ENCODE measurements around the gene C1orf226.
A peak's percentile ranks its signal among the peaks of the same experiment; 100 is the strongest.

C1orf226 gene

GRCh38 chr1:162365284-162366020 is 16.1 kb upstream of the C1orf226 start:
- no peak for DNase-seq (ENCODE audit: low spot score)

DNA sequence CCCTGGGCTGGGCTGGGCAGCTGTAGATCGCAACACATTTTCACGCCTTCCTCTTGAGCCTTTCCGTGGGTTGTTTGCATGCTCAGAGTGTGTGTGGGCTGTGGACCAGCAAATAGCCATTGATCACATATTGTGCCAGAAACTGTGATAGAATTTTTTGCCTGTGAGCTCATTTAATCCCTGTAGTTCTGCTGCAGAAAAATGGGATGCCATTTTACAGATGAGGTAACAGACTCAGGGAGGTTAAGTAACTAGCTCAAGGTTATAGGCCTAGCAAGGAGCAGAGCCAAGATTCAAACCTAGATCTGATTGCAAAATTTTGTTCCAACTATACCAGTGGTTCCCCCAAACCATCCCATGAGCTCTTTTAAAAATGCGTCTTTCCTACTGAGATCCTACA is 15.4 kb upstream of the C1orf226 start:
- DNase-seq (ENCODE audit: low spot score), result no peak

- no peak for DNase-seq (ENCODE audit: low spot score)
Measured at GRCh38 chr1:162366671-162367070, 14.9 kb upstream of the C1orf226 start.

- no peak for DNase-seq (ENCODE audit: low spot score)
Measured at GRCh38 chr1:162367073-162367472, 14.5 kb upstream of the C1orf226 start.

GRCh38 chr1:162367772-162368171 is 13.8 kb upstream of the C1orf226 start:
- DNase-seq (ENCODE audit: low spot score), result no peak

DNA sequence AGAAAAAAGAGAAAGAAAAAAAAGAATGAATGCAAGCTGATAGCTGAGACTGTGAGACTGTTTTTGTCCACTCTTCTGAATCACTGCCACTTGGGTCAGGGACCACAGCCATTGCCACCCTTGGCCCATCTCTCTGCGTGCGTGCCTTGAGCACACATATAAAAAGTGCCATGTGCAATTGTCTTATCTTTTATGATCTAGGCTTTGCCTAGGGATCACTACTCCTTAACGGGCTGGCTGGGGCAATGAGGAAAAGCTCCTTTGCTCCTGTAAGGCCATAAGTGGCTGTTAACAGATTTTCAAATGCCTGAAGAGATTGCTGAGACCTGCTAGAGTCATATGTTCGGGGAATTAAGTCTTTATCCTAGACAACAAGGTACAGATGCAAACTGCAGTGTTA is 13.1 kb upstream of the C1orf226 start:
- DNase-seq (ENCODE audit: low spot score), result no peak

GRCh38 chr1:162369571-162369970 is 12.0 kb upstream of the C1orf226 start:
- no peak for DNase-seq (ENCODE audit: low spot score)

- no peak for DNase-seq (ENCODE audit: low spot score)
Measured at GRCh38 chr1:162370161-162370560, 11.4 kb upstream of the C1orf226 start.

DNA sequence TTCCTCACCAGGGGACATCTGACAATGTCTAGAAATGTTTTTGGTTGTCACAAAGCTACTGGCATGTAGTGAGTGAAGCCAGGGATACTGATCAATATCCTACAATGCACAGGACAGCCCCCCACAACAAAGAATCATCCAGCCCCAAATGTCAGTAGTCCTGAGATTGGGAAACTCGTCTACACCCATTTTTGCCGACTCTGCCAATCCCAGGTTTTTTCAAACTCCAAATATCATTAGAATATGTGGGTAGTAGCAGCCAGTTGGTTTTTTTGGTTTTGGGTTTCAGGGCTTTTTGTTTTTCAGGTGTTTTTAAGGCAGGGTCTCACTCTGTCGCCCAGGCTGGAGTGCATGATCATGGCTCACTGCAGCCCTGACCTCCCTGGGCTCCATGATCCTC is 10.8 kb upstream of the C1orf226 start:
- no peak for DNase-seq (ENCODE audit: low spot score)

DNA sequence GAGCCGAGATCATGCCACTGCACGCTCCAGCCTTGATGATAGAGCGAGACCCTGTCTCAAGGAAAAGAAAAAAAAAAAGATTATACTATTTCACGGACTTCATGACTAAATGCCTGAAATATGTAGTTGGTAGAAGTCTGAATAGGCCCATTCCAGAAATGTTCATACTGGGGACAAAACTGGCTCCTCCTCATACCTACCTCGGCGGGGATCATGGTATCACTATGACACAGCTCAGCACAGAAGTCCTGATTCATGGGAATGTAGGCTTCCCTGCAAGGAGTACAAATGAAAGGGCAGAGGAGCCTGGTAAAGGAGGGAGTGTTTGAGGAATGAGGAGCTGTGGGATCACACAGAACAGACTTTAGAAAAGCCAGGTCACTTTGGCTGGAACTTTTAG is 9.9 kb upstream of the C1orf226 start:
- DNase-seq (ENCODE audit: low spot score), result no peak

- DNase-seq (ENCODE audit: low spot score), result no peak
Measured at GRCh38 chr1:162372159-162373071, 9.1 kb upstream of the C1orf226 start.

DNA sequence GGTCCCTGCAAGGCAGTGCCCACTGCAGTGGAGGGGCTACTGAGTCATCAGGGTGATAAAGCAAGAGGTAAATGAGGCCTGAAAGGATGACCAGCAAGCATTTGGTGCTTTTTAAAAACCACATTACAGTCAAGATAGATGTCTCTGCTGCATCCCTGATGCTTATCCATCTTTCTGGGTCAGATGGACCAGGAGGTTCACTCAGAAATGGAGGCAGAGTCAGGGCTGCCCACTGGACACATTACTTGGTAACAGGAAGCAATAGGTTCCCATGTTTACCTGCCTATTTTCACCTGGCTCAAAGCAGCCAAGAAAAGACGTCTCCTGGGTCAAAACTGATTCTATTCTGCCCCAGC is 8.5 kb upstream of the C1orf226 start:
- no peak for DNase-seq (ENCODE audit: low spot score)

DNA sequence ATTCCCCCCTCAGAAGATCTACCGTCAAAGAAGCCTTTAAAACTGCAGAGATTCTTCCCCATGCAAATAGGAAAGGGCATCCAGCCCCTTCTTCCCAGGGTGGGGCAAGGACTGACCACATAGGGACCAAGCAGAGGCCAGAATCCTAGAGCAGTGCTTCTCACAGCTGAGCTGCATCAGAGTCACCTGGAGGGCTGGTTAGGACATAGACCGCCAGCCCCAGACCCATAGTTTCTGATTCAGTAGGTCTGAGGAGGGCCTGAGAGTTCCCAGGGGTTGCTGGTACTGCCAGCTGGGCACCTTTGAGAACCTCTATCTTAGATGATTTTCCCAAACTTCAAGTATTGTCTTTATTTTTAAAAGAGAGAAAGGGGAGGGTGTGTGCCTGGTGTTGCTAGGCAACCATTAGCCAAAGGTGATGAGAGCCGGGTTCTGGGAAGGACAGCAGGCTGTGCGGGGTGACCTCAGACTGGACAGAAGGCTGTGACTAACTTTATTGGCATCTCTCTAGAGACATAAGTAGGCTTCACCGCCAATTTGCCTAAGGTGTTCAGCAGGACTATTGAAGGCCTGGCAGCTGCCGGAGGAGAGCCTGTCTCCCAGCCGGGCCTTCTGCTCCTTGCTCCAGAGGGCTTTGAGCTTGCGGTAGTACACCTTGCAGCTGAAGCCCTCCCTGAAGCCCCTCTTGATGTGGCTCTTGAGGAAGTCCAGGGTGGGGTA is 7.8 kb upstream of the C1orf226 start:
- DNase-seq (ENCODE audit: low spot score), result no peak

- DNase-seq (ENCODE audit: low spot score), result no peak
Measured at GRCh38 chr1:162374406-162374805, 7.1 kb upstream of the C1orf226 start.

DNA sequence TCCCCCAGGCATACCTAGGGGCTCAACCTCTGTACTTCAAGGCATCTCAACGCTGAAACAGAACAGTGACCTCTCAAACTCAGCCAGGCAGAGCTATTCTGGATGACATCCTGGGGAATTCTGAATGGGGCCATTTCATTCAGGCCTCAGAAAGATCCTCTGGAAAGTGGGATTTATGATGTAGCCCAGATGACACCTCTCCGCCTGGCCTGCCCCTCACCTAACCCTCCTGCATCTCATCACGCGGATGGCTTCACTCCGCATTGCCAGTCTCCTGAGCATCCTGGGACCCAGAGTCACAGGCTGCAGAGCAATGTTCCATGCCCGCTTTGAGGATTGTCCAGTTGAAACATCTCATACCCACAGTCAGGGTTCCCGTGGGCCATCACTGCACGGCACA is 6.1 kb upstream of the C1orf226 start:
- DNase-seq (ENCODE audit: low spot score), result no peak

GRCh38 chr1:162376691-162377090 is 4.8 kb upstream of the C1orf226 start, which contains the start of gene SPATA46:
SPATA46 (minus strand) TSS chr1:162376854; CDS start chr1:162376790, 64 bp downstream.
- no peak for DNase-seq (ENCODE audit: low spot score)

DNA sequence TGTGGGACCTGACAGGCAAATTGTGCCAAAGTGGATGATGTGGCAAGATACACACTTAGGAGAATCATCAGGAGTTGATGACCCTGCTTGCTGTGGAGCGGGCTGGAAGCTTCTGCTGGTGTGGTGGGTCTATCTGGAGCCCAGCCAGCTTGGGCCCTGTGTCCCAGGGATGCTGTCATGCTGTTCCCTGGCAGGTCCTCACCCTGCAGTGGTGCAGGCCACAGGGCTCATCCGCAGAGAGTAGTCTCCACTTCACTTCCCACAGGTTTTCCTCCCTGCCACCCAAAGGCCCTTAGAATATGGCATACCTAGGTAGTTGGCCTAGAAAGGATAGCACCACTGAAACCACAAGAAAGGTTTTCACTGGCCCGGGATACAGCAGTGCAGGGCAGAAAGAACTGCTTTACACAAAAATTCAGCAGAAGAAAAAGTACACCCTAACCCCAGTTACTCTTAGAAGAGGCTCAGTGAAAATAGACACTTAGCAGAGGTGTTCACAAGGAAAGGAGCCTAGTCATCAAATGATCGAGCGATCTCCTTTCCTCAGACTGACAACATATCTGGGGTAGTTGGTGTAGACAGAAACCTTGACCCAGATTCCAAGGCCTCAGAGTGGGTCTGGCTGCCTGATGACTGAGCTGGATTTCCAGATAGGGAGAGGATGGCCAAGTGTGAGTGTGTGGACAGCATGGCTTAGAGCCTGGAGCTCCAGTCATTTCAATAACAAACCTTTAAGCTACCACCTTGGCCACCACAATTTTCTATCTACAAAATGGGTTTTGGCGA is 1.3 kb upstream of the C1orf226 start:
- no peak for DNase-seq (ENCODE audit: low spot score)

GRCh38 chr1:162381941-162382750 is 618 bp downstream of the C1orf226 start:
- no peak for DNase-seq (ENCODE audit: low spot score)

- no peak for DNase-seq (ENCODE audit: low spot score)
Measured at GRCh38 chr1:162383091-162383490, 1.6 kb downstream of the C1orf226 start.

DNA sequence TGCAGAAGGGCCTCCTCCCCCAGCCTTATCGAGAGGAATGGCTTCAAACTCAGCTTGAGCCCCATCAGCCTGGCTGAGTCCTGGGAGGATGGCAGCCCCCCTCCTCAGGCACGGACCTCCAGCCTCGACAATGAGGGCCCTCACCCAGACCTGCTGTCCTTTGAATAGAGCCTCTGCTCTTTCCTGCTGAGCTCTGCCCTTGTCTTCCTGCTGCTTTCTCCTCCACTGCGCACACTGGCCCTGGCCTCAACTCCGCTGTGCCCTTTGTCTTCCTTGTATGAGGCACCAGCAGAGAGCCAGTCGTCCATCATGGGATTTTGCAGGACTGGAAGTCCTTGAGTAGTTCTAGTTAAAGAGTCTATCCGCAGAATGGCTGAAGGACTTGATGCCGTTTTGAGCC is 2.0 kb downstream of the C1orf226 start:
- DNase-seq (ENCODE audit: low spot score), result no peak

GRCh38 chr1:162384116-162384515 is 2.6 kb downstream of the C1orf226 start:
- DNase-seq (ENCODE audit: low spot score), result peak; percentile 58

Measured in left forelimb (tissue), 1 donor.